ENCODE measurements around the gene ZBTB46.

The ZBTB46 gene

DNA sequence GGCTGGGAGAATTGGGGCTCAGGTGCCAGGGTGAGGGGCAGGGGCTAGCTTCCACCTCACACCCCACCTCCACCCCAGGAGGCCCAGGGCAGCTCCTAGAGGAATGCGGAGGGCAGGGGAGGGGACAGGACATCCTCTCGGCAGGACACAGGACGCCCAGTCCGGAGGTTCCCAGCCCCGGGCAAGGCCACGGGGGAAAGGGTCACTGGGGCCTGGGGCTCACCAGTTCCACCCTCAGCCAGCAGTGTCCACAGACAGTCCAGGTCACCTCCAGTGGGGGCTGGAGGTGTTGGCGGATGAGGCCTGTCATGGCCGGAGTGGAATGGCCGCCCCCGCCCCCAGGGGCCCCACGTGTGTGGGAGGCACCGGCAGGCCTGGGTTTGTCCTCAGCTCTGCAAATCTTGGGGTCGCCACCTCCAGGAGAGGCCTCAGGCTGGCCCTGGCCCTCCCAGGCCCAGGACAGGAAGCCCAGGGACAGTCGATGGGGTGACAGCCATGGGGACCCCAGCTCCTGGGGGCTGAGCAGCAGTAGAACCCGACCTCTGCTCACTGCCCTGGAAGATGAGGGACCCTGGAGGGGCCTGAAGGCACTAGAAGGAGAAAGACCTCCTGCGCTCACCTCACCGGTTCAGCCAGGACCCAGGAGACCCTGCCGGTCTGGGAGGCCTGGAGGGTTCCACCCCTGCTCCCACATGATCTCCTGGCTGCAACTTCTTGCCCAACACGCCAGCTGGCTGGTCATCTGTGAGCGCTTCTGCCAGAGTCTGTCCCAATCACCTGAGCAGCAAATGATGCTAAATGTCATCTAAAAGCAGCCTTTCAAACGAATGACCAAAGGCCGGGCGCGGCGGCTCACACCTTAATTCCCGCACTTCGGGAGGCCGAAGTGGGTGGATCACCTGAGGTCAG lies 17.2 kb upstream of the ZBTB46 start:
- no peaks in the 10 kb centered on the region for H3K36me3 ChIP-seq
- no peaks in the 10 kb centered on the region for H3K9me3 ChIP-seq
- no peak overlapping the region for H3K27ac ChIP-seq
- H3K4me1 ChIP-seq (ENCODE audit: control insufficient read depth in 1 of 2, insufficient read depth in 1 of 2, low read depth in 1 of 2, low read length in 1 of 2): peaks cover 5 to 11% of the 10 kb centered on the region in 2 experiments
- H3K27me3 ChIP-seq: peaks cover 69% of the 10 kb centered on the region
- TF ChIP-seq, protein P1, sequence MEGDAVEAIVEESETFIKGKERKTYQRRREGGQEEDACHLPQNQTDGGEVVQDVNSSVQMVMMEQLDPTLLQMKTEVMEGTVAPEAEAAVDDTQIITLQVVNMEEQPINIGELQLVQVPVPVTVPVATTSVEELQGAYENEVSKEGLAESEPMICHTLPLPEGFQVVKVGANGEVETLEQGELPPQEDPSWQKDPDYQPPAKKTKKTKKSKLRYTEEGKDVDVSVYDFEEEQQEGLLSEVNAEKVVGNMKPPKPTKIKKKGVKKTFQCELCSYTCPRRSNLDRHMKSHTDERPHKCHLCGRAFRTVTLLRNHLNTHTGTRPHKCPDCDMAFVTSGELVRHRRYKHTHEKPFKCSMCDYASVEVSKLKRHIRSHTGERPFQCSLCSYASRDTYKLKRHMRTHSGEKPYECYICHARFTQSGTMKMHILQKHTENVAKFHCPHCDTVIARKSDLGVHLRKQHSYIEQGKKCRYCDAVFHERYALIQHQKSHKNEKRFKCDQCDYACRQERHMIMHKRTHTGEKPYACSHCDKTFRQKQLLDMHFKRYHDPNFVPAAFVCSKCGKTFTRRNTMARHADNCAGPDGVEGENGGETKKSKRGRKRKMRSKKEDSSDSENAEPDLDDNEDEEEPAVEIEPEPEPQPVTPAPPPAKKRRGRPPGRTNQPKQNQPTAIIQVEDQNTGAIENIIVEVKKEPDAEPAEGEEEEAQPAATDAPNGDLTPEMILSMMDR (IDR thresholded peaks at IDR 0.05): no peak
- no peak overlapping the region for H3K4me3 ChIP-seq (ENCODE audit: low read depth in 1 of 2, low read length in 1 of 2)

DNA sequence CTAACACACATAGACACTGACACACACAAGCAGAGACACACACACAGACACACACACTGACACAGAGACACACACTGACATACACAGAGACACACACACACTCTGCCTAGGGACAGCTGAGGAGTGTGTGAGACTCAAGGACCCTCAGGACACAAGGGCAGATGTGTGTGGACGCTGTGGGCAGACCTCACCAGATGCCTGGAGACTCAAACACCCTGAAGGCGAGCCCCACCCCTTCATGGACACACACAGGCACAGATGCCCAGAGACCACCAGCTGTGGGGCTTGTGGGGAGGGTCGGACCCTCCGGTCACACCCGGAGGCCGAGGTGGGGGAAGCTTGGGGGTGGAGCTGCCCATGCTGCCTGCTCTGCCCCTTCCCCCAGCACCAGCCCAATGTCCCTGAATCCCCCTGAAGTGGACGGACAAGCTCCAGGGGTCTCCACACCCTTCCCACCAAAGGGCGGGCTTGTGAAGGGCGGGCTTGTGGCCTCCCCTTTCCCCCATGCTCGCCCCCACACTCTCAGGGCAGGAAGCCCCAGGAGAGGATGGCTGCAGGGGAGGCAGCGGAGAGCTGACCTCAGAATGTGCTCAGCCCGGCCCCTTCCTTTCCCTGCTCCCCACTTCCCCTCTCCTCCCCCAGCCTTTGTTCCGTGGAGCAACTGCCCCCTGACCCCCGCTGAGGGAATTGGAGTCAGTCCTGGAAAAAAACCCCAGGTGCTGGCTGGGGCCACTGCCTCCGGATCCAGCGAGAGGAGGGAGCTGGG lies 16.4 kb upstream of the ZBTB46 start:
- H3K4me1 ChIP-seq (ENCODE audit: control insufficient read depth in 1 of 2, insufficient read depth in 1 of 2, low read depth in 1 of 2, low read length in 1 of 2): peaks cover 5 to 11% of the 10 kb centered on the region in 2 experiments
- H3K27me3 ChIP-seq: peaks cover 78% of the 10 kb centered on the region

GRCh38 chr20:63846888-63847236 lies 15.8 kb upstream of the ZBTB46 start:
- H3K27ac ChIP-seq: no peak overlapping the region
- no peak overlapping the region for H3K4me3 ChIP-seq (ENCODE audit: low read depth in 1 of 2, low read length in 1 of 2)
- no peaks in the 10 kb centered on the region for H3K36me3 ChIP-seq

More for the DNA sequence above, 16.4 kb upstream of the ZBTB46 start:
- TF ChIP-seq, protein P1 (IDR thresholded peaks at IDR 0.05): no peak
- H3K9me3 ChIP-seq: no peaks in the 10 kb centered on the region
- H3K4me3 ChIP-seq (ENCODE audit: low read depth in 1 of 2, low read length in 1 of 2): no peak overlapping the region
- no peak overlapping the region for H3K27ac ChIP-seq
- H3K36me3 ChIP-seq: no peaks in the 10 kb centered on the region

DNA sequence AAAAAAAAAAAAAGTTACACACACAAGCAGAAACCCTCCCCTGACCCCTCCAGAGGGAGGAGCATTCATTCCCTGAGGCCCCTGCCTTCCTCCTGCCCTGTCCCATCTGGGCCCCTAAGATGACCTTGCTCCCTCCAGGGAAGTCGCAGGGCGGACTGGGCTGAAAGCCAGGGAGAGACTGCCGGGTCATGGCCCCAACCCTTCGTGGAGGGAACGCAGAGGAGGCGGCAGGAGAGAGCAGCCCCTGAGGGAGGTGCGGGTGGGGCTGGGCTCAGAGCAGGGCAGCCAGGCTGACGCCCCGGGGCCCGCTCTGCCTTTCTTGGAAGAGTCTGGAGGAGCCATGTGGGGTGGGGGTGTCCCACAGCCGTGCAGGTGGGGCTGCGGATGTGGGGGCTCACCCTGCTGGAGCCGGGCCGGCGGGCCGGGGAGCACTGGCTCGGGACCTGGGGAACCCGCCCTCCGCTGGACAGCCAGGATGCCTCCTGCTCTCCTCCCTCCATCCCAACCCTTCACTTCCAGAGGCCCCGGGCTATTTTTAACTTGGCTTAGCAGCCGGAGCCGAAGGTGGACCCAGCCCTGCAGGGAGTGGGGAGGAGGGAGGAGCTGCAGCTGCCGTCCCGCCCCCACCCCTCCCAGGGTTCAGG lies 15.2 kb upstream of the ZBTB46 start:
- H3K36me3 ChIP-seq: no peaks in the 10 kb centered on the region

More at GRCh38 chr20:63846888-63847236, 15.8 kb upstream of the ZBTB46 start:
- Histone ChIP-seq H3K27me3 (peaks cover 83% of the 10 kb centered on the region), H3K9me3 (no peaks in the 10 kb centered on the region), H3K4me1 (ENCODE audit: control insufficient read depth in 1 of 2, insufficient read depth in 1 of 2, low read depth in 1 of 2, low read length in 1 of 2) (peaks cover 5 to 11% of the 10 kb centered on the region in 2 experiments)
- TF ChIP-seq, protein P1 (IDR thresholded peaks at IDR 0.05): no peak

DNA sequence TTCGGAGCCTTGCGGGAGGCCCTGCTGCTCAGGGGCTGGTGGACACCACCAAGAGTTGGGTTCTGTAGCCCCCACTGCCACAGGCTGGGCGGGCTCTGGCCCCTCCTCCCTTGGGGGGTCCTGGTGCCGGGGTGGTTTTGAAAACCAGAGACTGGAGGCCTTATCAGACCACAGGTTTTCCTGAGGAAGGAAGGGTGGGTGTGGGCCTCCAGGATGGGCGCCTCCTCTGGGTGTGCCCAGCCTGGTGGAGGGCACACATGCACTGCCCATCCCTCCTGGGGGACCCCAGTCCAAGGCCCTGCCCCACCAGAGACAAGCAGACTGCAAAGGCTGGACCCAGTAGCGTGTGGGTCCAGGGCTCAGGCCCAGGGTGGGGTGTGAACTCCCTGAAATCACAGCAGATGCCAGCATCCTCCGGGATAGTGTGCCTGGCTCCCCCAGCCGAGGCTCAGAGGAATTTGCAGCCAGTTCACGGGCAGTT lies 13.5 kb upstream of the ZBTB46 start:
- no peaks in the 10 kb centered on the region for H3K9me3 ChIP-seq
- peaks cover 74% of the 10 kb centered on the region for H3K27me3 ChIP-seq
- peaks cover 5 to 11% of the 10 kb centered on the region in 2 experiments for H3K4me1 ChIP-seq (ENCODE audit: control insufficient read depth in 1 of 2, insufficient read depth in 1 of 2, low read depth in 1 of 2, low read length in 1 of 2)
- H3K36me3 ChIP-seq: no peaks in the 10 kb centered on the region
- H3K27ac ChIP-seq: no peak overlapping the region
- H3K4me3 ChIP-seq (ENCODE audit: low read depth in 1 of 2, low read length in 1 of 2): no peak overlapping the region
- TF ChIP-seq, protein P1 (IDR thresholded peaks at IDR 0.05): no peak

More for the DNA sequence above, 15.2 kb upstream of the ZBTB46 start:
- Histone ChIP-seq H3K4me3 (ENCODE audit: low read depth in 1 of 2, low read length in 1 of 2) (no peak overlapping the region), H3K27ac (no peak overlapping the region), H3K9me3 (no peaks in the 10 kb centered on the region), H3K4me1 (ENCODE audit: control insufficient read depth in 1 of 2, insufficient read depth in 1 of 2, low read depth in 1 of 2, low read length in 1 of 2) (peaks cover 5 to 11% of the 10 kb centered on the region in 2 experiments), H3K27me3 (peaks cover 82% of the 10 kb centered on the region)
- TF ChIP-seq, protein P1 (IDR thresholded peaks at IDR 0.05): no peak

Measured in neutrophil (primary cell).